H1 (cell line): ENCODE results near the gene DAG1. TPM values are rescaled to one million over a fixed set of nuclear protein-coding genes. Genes with fewer than 3 reads are reported as not detected.

ENCODE experiments used
- CTCF ChIA-PET: fragments of 300-600 bp; sonication (Branson Sonifier 250); formaldehyde crosslinking; loops from one replicate; lab custom pipeline; 2021; ENCODE audit not compliant: partially characterized antibody; lab: Charles Lee
- POLR2A ChIA-PET: fragments of 300-600 bp; sonication (Branson Sonifier 250); formaldehyde crosslinking; loops from one replicate; lab custom pipeline; 2021; ENCODE audit warnings: inconsistent platforms; ENCODE audit not compliant: partially characterized antibody; lab: Charles Lee
- DNase-seq, 2 experiments: peaks; one replicate each; pipeline versions ENCODE4 v3.0.0 to v3.0.0-alpha.2; 2010 to 2022; ENCODE audit warnings: low spot score in 2 of 2, low read depth in 1 of 2, mixed read lengths in 1 of 2
- FAIRE-seq: peaks from 2 replicates; lab custom pipeline; 2011; peaks lifted over from hg19 to GRCh38; lab: Jason Lieb, UNC
- H2AFZ ChIP-seq: 2 replicates; pipeline ENCODE4 v1.8.1; 2012; ENCODE audit warnings: low read length, inconsistent platforms
- H2AK5ac ChIP-seq: 2 replicates; pipeline ENCODE4 v1.6.1; 2013; ENCODE audit warnings: low read depth, low read length
- H2BK120ac ChIP-seq: replicated peaks from 2 replicates; pipeline ENCODE3; 2013; ENCODE audit warnings: low read depth, low read length, inconsistent platforms
- H2BK12ac ChIP-seq: 2 replicates; pipeline ENCODE4 v1.6.1; 2013; ENCODE audit warnings: low read depth, low read length
- H2BK15ac ChIP-seq: 2 replicates; pipeline ENCODE4 v1.6.1; 2013; ENCODE audit warnings: low read length
- H2BK20ac ChIP-seq: 2 replicates; pipeline ENCODE4 v1.6.1; 2013; ENCODE audit warnings: low read length
- H2BK5ac ChIP-seq: 2 replicates; pipeline ENCODE4 v1.6.1; 2013; ENCODE audit warnings: low read depth, low read length
- H3K14ac ChIP-seq: 2 replicates; pipeline ENCODE4 v1.6.1; 2013; ENCODE audit warnings: inconsistent platforms; ENCODE audit not compliant: insufficient read length
- H3K18ac ChIP-seq: 2 replicates; pipeline ENCODE4 v1.6.1; 2013; ENCODE audit warnings: low read length; ENCODE audit errors: extremely low read depth
- H3K23ac ChIP-seq: 2 replicates; pipeline ENCODE4 v1.6.1; 2013; ENCODE audit warnings: inconsistent platforms; ENCODE audit not compliant: insufficient read length
- H3K23me2 ChIP-seq: 2 replicates; pipeline ENCODE4 v1.6.1; 2013; ENCODE audit warnings: low read depth, low read length
- H3K27ac ChIP-seq: 2 replicates; pipeline ENCODE4 v1.6.1; 2011; ENCODE audit warnings: low read depth, low read length, inconsistent platforms
- H3K27me3 ChIP-seq, 4 experiments: replicated peaks in 1 of 4; 1 replicate in 1 of 4; 2 replicates in 3 of 4; pipeline versions ENCODE4 v1.6.1 to v1.8.1; 2011 to 2013; ENCODE audit warnings: low read length in 3 of 4, mild to moderate bottlenecking in 3 of 4, inconsistent platforms in 2 of 4, mixed read lengths in 2 of 4, moderate library complexity in 1 of 4; ENCODE audit not compliant: control insufficient read depth in 3 of 4, insufficient read depth in 3 of 4; ENCODE audit errors: extremely low read depth in 1 of 4
- H3K36me3 ChIP-seq, 4 experiments: 2 replicates each; pipeline versions ENCODE4 v1.6.1 to v1.8.1; 2011 to 2013; ENCODE audit warnings: mild to moderate bottlenecking in 4 of 4, low read length in 3 of 4, moderate library complexity in 2 of 4, control low read depth in 1 of 4, inconsistent platforms in 1 of 4; ENCODE audit not compliant: insufficient read depth in 4 of 4, control insufficient read depth in 2 of 4
- H3K4ac ChIP-seq: replicated peaks from 2 replicates; pipeline ENCODE3; 2013; ENCODE audit warnings: low read length, low read depth, mixed read lengths, inconsistent platforms; ENCODE audit not compliant: insufficient read length
- H3K4me1 ChIP-seq, 4 experiments: replicated peaks in 1 of 4; 1 replicate in 1 of 4; 2 replicates in 3 of 4; pipeline versions ENCODE4 v1.6.1 to v1.8.1; 2011 to 2013; ENCODE audit warnings: low read length in 3 of 4, inconsistent platforms in 2 of 4, mixed read lengths in 1 of 4; ENCODE audit not compliant: insufficient read depth in 4 of 4, control insufficient read depth in 3 of 4
- H3K4me2 ChIP-seq, 2 experiments: 2 replicates each; pipeline versions ENCODE4 v1.6.1 to v1.8.1; 2011 to 2013; ENCODE audit warnings: low read depth in 2 of 2, low read length in 2 of 2, control low read depth in 1 of 2, inconsistent platforms in 1 of 2, mild to moderate bottlenecking in 1 of 2; ENCODE audit not compliant: insufficient read depth in 1 of 2
- H3K4me3 ChIP-seq, 4 experiments: fragments of 200-600, 300-600 bp in 1 of 4; sonication (generic), shearing (Covaris generic), sonication (Bioruptor Twin) in 1 of 4; 2 replicates each; pipeline versions ENCODE4 v1.5.1 to v1.8.1; 2011 to 2016; ENCODE audit warnings: low read length in 4 of 4, low read depth in 3 of 4, control low read depth in 2 of 4, inconsistent platforms in 2 of 4, mild to moderate bottlenecking in 2 of 4, mixed read lengths in 1 of 4, moderate library complexity in 1 of 4; ENCODE audit not compliant: insufficient read depth in 2 of 4; ENCODE audit errors: extremely low read depth in 1 of 4
- H3K56ac ChIP-seq: replicated peaks from 2 replicates; pipeline ENCODE3; 2013; ENCODE audit warnings: low read depth, mild to moderate bottlenecking, mixed read lengths, low read length, inconsistent platforms; ENCODE audit not compliant: insufficient read length
- H3K79me1 ChIP-seq: 2 replicates; pipeline ENCODE4 v1.6.1; 2013; ENCODE audit warnings: low read depth, low read length, control low read depth
- H3K79me2 ChIP-seq, 2 experiments: 2 replicates each; pipeline versions ENCODE4 v1.6.1 to v1.8.1; 2012 to 2013; ENCODE audit warnings: low read length in 2 of 2, mild to moderate bottlenecking in 2 of 2, inconsistent platforms in 1 of 2; ENCODE audit not compliant: insufficient read depth in 2 of 2, control insufficient read depth in 1 of 2
- H3K9ac ChIP-seq, 4 experiments: replicated peaks in 1 of 4; 1 replicate in 1 of 4; 2 replicates in 3 of 4; pipeline versions ENCODE4 v1.6.1 to v1.8.1; 2011 to 2013; ENCODE audit warnings: low read depth in 3 of 4, low read length in 3 of 4, control low read depth in 2 of 4, mild to moderate bottlenecking in 2 of 4, moderate library complexity in 2 of 4, inconsistent platforms in 1 of 4; ENCODE audit errors: extremely low read depth in 1 of 4
- H3K9me3 ChIP-seq, 2 experiments: 2 replicates each; pipeline versions ENCODE4 v1.6.1 to v1.8.1; 2012 to 2013; ENCODE audit warnings: mild to moderate bottlenecking in 2 of 2, moderate library complexity in 2 of 2, control low read depth in 1 of 2, inconsistent platforms in 1 of 2, low read depth in 1 of 2, low read length in 1 of 2, mixed read lengths in 1 of 2; ENCODE audit not compliant: insufficient read depth in 2 of 2
- H4K20me1 ChIP-seq, 2 experiments: replicated peaks in 1 of 2; 2 replicates each; pipeline versions ENCODE3 to v1.8.1; 2011 to 2013; ENCODE audit warnings: inconsistent platforms in 2 of 2, low read length in 2 of 2, mild to moderate bottlenecking in 1 of 2; ENCODE audit not compliant: insufficient read depth in 2 of 2, control insufficient read depth in 1 of 2
- H4K5ac ChIP-seq: 2 replicates; pipeline ENCODE4 v1.6.1; 2013; ENCODE audit warnings: low read length, low read depth, mixed read lengths, inconsistent platforms; ENCODE audit not compliant: insufficient read length
- H4K8ac ChIP-seq: 2 replicates; pipeline ENCODE4 v1.8.0; 2013; ENCODE audit warnings: mild to moderate bottlenecking, moderate library complexity, low read length, inconsistent platforms; ENCODE audit not compliant: insufficient read depth; ENCODE audit errors: extremely low read depth
- H4K91ac ChIP-seq: replicated peaks from 2 replicates; pipeline ENCODE3; 2013; ENCODE audit warnings: low read length, mixed read lengths, inconsistent platforms; ENCODE audit not compliant: insufficient read length
- GABPA ChIP-seq: IDR thresholded peaks from 2 replicates; pipeline ENCODE4 v1.6.1; 2011; ENCODE audit warnings: mild to moderate bottlenecking, low read length, moderate library complexity, borderline replicate concordance; ENCODE audit not compliant: insufficient read depth
- polyA plus RNA-seq, 7 experiments: library from polyadenylated mRNA; depleted of rRNA in 3 of 7; stranded (reverse) in 5 of 7; unstranded in 2 of 7; fragments of >200 nt in 5 of 7; fragments of 200-250 nt in 2 of 7; gene quantifications; 1 replicate in 5 of 7; 2 replicates in 1 of 7; 4 replicates in 1 of 7; pipeline versions ENCODE4 v1.2.1 to v1.2.3, GENCODE V29; 2011 to 2013; ENCODE audit warnings: missing spikeins in 2 of 7, mixed read lengths in 2 of 7
- total RNA-seq: library from RNA; stranded (reverse); fragmentation: NEBNext Ultra II Directional; extraction: Animal tissue kit (Norgen Biotek cat#: 25700); gene quantifications from 2 replicates; pipeline ENCODE4 v1.2.1, GENCODE V29; 2021

Gene DAG1
- total and polyA plus RNA-seq, 2 of the 8 experiments (the other 6 are each of a cell fraction or from before 2014, with no cell fraction given), result 97.5 to 138 TPM

DNA sequence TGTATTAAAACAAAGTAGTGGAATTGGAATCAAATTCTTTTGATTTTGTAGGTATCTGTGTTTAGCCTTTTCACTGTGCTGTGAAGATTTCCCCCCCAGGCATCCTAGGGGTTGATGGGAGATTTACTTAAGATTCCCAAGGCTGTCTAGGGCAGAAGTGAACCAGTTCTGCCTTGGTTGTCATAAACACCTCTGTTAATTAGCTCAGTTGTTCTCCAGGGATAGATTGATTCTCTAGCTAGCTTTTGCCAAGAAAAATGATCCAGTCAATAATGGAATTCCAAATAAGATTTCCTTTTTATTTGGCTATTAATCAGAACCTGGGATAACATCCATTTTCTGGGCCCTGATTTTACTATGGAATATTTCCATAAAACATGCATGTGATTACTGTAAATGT lies 12.7 kb downstream of the DAG1 start:
- Histone ChIP-seq H3K14ac (no peak overlapping the region), H3K27ac (no peak overlapping the region), H4K91ac (no peak overlapping the region), H3K18ac (no peak overlapping the region), H3K36me3 (peaks cover 0 to 13% (median 3%) of the 10 kb centered on the region in 4 experiments; a peak in 4 of 8 replicates), H4K20me1 (peaks cover 2 to 7% of the 10 kb centered on the region in 2 experiments), H3K23ac (no peak overlapping the region), H3K23me2 (no peaks in the 10 kb centered on the region), H3K4me2 (no peak overlapping the region), H3K79me1 (peaks cover 12% of the 10 kb centered on the region), H3K4me3 (no peak overlapping the region), H2AK5ac (no peak overlapping the region), H3K9ac (no peak overlapping the region), H3K27me3 (no peaks in the 10 kb centered on the region), H4K8ac (no peak overlapping the region), H2BK12ac (no peak overlapping the region), H2BK20ac (no peak overlapping the region), H3K56ac (no peak overlapping the region), H3K4ac (no peak overlapping the region), H2BK5ac (no peak overlapping the region), H2BK120ac (no peak overlapping the region), H2AFZ (no peak overlapping the region), H3K79me2 (peaks cover 0 to 56% of the 10 kb centered on the region in 2 experiments; a peak in 3 of 4 replicates), H2BK15ac (no peak overlapping the region), H3K9me3 (no peaks in the 10 kb centered on the region), H3K4me1 (no peaks in the 10 kb centered on the region), H4K5ac (no peak overlapping the region)
- no peak for FAIRE-seq
- TF ChIP-seq GABPA, result no peak
- DNase-seq, result no peak
- CTCF ChIA-PET, result interaction anchor here (0.6 to 2.2 kb wide), 4 partner anchors 9 to 66 kb away, joined by 3 to 8 read pairs (median 4); no protein-coding TSS in a partner anchor
- POLR2A ChIA-PET, result interaction anchor here (0.8 to 2.7 kb wide), 4 partner anchors 11 to 22 kb away, joined by 3 to 36 read pairs (median 4); partner anchors contain the start of gene DAG1
